Neural progenitor cell (in vitro differentiated cells): Measurements from ENCODE around the gene STX1A. TPM values are rescaled to one million over a fixed set of nuclear protein-coding genes. Genes with fewer than 3 reads are reported as not detected.

Source experiments
- DNase-seq: peaks from one replicate; pipeline ENCODE4 v3.0.0-alpha.2; 2016; ENCODE audit warnings: low spot score
- H2AFZ ChIP-seq: fragments of 200-600 bp; sonication (generic); replicated peaks from 2 replicates; pipeline ENCODE4 v1.6.1; 2016; ENCODE audit warnings: antibody characterized with exemption
- H3F3A ChIP-seq: fragments of 200-600 bp; sonication (generic); 2 replicates; pipeline ENCODE4 v1.6.1; 2016; ENCODE audit warnings: antibody characterized with exemption, low read depth
- H3K27ac ChIP-seq: fragments of 200-600 bp; sonication (generic); 2 replicates; pipeline ENCODE4 v1.5.1; 2016; ENCODE audit warnings: mild to moderate bottlenecking
- H3K27me3 ChIP-seq: fragments of 200-600 bp; sonication (generic); 2 replicates; pipeline ENCODE4 v1.6.1; 2016; ENCODE audit warnings: mild to moderate bottlenecking, moderate library complexity
- H3K36me3 ChIP-seq: fragments of 200-600 bp; sonication (generic); 2 replicates; pipeline ENCODE4 v1.5.1; 2016
- H3K4me1 ChIP-seq: fragments of 200-600 bp; sonication (generic); 2 replicates; pipeline ENCODE4 v1.6.1; 2016; ENCODE audit warnings: mixed run types
- H3K4me2 ChIP-seq: fragments of 200-600 bp; sonication (generic); 2 replicates; pipeline ENCODE4 v1.6.1; 2016
- H3K4me3 ChIP-seq: fragments of 200-600 bp; sonication (generic); 2 replicates; pipeline ENCODE4 v1.5.1; 2016
- H3K79me2 ChIP-seq: fragments of 200-600 bp; sonication (generic); 2 replicates; pipeline ENCODE4 v1.6.1; 2016; ENCODE audit warnings: low read depth
- H3K9ac ChIP-seq: fragments of 200-600 bp; sonication (generic); 2 replicates; pipeline ENCODE4 v1.6.1; 2016
- H3K9me3 ChIP-seq: fragments of 200-600 bp; sonication (generic); 2 replicates; pipeline ENCODE4 v1.5.1; 2016; ENCODE audit warnings: low read depth
- H4K20me1 ChIP-seq: fragments of 200-600 bp; sonication (generic); 2 replicates; pipeline ENCODE4 v1.6.1; 2016; ENCODE audit warnings: low read depth
- H3K27ac Mint-ChIP-seq: 3 replicates; pipeline ENCODE4 v1.8.0; 2021; ENCODE audit warnings: mixed read lengths
- H3K27me3 Mint-ChIP-seq: 2 replicates; pipeline ENCODE4 v1.8.0; 2022; ENCODE audit warnings: low read depth, mild to moderate bottlenecking, inconsistent platforms, moderate library complexity, mixed read lengths; ENCODE audit not compliant: insufficient read depth
- H3K36me3 Mint-ChIP-seq: 3 replicates; pipeline ENCODE4 v1.8.0; 2021; ENCODE audit warnings: mixed read lengths
- H3K4me1 Mint-ChIP-seq: 3 replicates; pipeline ENCODE4 v1.8.0; 2021; ENCODE audit warnings: mixed read lengths
- H3K4me3 Mint-ChIP-seq: 3 replicates; pipeline ENCODE4 v1.8.0; 2021; ENCODE audit warnings: mild to moderate bottlenecking, moderate library complexity, mixed read lengths
- H3K9me3 Mint-ChIP-seq: 3 replicates; pipeline ENCODE4 v1.8.0; 2020; ENCODE audit warnings: mixed read lengths
- EZH2 ChIP-seq: fragments of 200-600 bp; sonication (generic); IDR thresholded peaks from 2 replicates; pipeline ENCODE4 v1.6.1; 2017; ENCODE audit warnings: antibody characterized with exemption, mild to moderate bottlenecking, moderate library complexity
- EZH2phosphoT487 ChIP-seq: fragments of 200-600 bp; sonication (generic); IDR thresholded peaks from 2 replicates; pipeline ENCODE4 v1.6.1; 2017; ENCODE audit warnings: antibody characterized with exemption
- total RNA-seq: library from RNA; depleted of rRNA; stranded (reverse); fragments of >200 nt; gene quantifications from 2 replicates; pipeline ENCODE4 v1.2.3, GENCODE V29; 2015; ENCODE audit warnings: low replicate concordance
- TF ChIP-seq, protein P1 (sequence below): fragments of 200-600 bp; sonication (generic); IDR thresholded peaks from 2 replicates; pipeline ENCODE4 v1.5.1; 2017; ENCODE audit warnings: antibody characterized with exemption, mild to moderate bottlenecking

STX1A gene
- total RNA-seq, 1 donor from 2014 or later: 21.9 TPM

DNA sequence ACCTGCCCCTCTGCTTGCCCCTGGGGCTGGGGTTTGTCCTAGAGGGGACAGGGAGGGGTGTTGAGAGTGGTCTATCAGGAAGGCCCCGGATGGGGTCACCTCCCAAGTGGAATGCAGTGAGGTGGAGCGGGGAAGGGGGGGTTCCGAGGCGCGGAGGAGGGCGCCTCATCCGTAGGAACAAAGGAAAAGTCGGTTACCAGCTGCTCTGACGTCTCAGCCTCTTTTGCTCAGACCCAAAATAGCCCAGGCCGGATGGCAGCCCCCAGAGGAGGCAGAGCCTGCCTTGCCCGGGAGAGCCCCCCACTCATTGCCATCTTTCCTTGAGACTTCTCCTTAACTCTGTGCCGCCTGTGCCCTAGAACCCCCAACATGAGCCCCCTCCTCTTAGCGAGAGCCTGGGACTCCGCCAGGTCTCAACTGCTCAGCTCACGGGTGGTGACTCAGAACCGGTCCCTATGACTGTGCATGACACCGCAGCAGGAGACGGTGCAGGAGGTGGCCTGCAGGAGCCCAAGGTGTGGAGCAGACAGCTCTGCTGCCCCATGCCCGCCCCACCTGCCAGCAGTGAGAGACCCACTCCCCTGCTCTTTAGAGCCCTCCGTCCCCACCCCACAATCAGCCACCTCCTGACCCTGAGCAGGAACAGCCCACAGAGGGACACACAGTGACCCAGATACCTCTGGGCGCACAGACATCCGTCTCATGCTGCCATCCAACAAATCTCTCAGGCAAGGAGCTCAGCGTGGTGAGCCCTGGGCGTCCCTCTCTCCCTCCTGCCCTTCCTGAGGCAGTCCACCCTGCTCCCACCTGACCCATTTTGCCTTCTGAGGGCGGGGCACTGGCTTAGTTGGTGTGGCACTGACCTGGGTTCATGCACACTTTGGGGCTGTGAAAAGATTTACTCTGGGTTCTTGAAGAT lies 13.1 kb downstream of the STX1A start:
- H3K36me3 Mint-ChIP-seq: peaks cover 10% of the 10 kb centered on the region
- Histone ChIP-seq H2AFZ (no peak overlapping the region), H3K9me3 (no peaks in the 10 kb centered on the region), H3K4me1 (peaks cover 9% of the 10 kb centered on the region), H4K20me1 (peaks cover 30% of the 10 kb centered on the region), H3F3A (peaks cover 16% of the 10 kb centered on the region), H3K27ac (no peak overlapping the region), H3K36me3 (no peaks in the 10 kb centered on the region), H3K4me2 (no peak overlapping the region), H3K4me3 (no peak overlapping the region), H3K27me3 (no peaks in the 10 kb centered on the region), H3K79me2 (no peaks in the 10 kb centered on the region), H3K9ac (no peak overlapping the region)
- peaks cover 4% of the 10 kb centered on the region for H3K27me3 Mint-ChIP-seq
- TF ChIP-seq, protein P1, sequence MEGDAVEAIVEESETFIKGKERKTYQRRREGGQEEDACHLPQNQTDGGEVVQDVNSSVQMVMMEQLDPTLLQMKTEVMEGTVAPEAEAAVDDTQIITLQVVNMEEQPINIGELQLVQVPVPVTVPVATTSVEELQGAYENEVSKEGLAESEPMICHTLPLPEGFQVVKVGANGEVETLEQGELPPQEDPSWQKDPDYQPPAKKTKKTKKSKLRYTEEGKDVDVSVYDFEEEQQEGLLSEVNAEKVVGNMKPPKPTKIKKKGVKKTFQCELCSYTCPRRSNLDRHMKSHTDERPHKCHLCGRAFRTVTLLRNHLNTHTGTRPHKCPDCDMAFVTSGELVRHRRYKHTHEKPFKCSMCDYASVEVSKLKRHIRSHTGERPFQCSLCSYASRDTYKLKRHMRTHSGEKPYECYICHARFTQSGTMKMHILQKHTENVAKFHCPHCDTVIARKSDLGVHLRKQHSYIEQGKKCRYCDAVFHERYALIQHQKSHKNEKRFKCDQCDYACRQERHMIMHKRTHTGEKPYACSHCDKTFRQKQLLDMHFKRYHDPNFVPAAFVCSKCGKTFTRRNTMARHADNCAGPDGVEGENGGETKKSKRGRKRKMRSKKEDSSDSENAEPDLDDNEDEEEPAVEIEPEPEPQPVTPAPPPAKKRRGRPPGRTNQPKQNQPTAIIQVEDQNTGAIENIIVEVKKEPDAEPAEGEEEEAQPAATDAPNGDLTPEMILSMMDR: no peak
- no peak for TF ChIP-seq EZH2
- TF ChIP-seq EZH2phosphoT487: no peak
- DNase-seq: no peak
- no peak overlapping the region for H3K4me3 Mint-ChIP-seq
- H3K9me3 Mint-ChIP-seq: no peaks in the 10 kb centered on the region
- H3K4me1 Mint-ChIP-seq: peaks cover 19% of the 10 kb centered on the region
- H3K27ac Mint-ChIP-seq: peak overlapping the region; percentile 53

DNA sequence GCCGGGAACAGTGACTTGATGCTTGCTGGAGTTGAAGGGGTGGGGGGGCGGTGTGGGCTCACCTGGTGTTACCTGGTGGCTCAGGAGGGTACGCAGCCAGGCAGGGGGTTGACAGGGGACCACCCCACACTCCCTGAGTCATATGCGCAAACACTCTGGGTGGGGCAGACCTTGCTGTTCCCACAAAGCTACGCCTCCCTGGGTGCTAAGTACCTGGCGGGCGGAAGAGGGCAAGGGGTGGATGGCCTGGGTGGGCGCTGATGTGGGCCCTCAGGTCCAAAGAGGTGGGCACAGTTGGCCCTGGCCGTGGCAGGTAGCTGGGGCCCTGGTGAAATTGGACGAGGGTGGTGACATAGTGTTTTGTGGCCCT lies 13.9 kb downstream of the STX1A start:
- Histone ChIP-seq H3K27me3 (no peaks in the 10 kb centered on the region), H3K4me1 (peaks cover 9% of the 10 kb centered on the region), H3K79me2 (no peaks in the 10 kb centered on the region), H4K20me1 (peaks cover 29% of the 10 kb centered on the region), H3K9ac (no peak overlapping the region), H3F3A (peaks cover 16% of the 10 kb centered on the region), H3K4me2 (no peak overlapping the region), H3K4me3 (no peak overlapping the region), H3K9me3 (no peaks in the 10 kb centered on the region), H3K36me3 (no peaks in the 10 kb centered on the region), H3K27ac (no peak overlapping the region), H2AFZ (no peak overlapping the region)
- DNase-seq: no peak
- no peak overlapping the region for H3K4me3 Mint-ChIP-seq
- no peak overlapping the region for H3K27ac Mint-ChIP-seq
- no peaks in the 10 kb centered on the region for H3K9me3 Mint-ChIP-seq
- H3K27me3 Mint-ChIP-seq: peaks cover 4% of the 10 kb centered on the region
- H3K4me1 Mint-ChIP-seq: peaks cover 19% of the 10 kb centered on the region
- H3K36me3 Mint-ChIP-seq: peaks cover 10% of the 10 kb centered on the region
- TF ChIP-seq EZH2phosphoT487 (no peak), EZH2 (no peak)
- TF ChIP-seq, protein P1: no peak

DNA sequence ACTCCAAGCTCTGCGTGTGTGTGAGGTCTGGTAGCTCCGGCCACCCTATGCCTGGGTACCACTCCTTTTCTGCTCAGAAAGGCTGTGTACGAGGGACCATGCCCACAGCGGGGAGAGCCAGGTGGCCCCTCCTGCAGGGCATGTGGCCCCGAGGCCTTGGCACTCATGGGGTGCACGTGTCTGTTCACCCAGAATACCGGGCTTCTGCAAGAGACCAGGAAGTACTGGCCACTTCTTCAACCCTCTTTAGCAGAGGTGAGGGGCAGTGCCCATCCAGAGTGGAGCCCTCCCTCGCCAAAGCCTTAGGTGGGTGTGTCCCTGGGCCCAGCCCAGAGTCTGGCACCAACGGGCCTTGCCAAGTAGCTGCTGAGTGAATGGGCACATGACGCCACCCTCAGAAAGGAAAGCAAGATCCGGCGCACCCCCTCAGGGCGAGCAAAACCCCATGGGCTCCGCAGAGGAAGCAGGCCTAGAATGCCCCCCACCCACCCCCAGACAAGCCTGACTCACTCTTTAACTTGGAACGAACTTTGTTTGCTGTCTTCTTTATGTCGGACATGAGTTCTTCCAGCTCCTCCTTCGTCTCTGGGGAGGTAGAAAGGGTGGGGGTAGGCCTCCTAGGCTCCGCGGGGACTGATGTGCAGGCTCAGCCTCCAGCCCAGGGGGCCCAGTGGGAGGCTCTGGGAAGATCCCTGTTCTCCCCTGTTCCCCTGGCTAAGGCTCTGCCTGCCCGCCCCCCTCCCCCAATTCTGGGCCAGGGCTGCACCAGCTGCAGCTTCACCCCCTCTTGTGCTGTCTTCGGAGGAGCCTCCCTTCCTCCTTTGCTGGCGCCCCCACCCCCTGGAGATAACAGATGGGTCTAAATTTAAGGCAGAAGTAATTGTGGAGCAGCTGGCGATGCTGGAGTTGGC lies 14.6 kb downstream of the STX1A start:
- Mint-ChIP-seq H3K9me3 (no peaks in the 10 kb centered on the region), H3K4me1 (peaks cover 19% of the 10 kb centered on the region), H3K27me3 (peaks cover 4% of the 10 kb centered on the region), H3K4me3 (no peak overlapping the region), H3K27ac (no peak overlapping the region), H3K36me3 (peaks cover 10% of the 10 kb centered on the region)
- H3F3A ChIP-seq: peaks cover 16% of the 10 kb centered on the region
- no peaks in the 10 kb centered on the region for H3K79me2 ChIP-seq
- H3K4me1 ChIP-seq: peaks cover 9% of the 10 kb centered on the region
- H2AFZ ChIP-seq: no peak overlapping the region
- H3K27ac ChIP-seq: no peak overlapping the region
- peak overlapping the region; percentile 63 for H3K4me2 ChIP-seq
- no peak overlapping the region for H3K4me3 ChIP-seq
- no peaks in the 10 kb centered on the region for H3K36me3 ChIP-seq
- peaks cover 25% of the 10 kb centered on the region for H4K20me1 ChIP-seq
- no peak overlapping the region for H3K9ac ChIP-seq
- no peak for TF ChIP-seq EZH2phosphoT487
- TF ChIP-seq, protein P1: no peak
- TF ChIP-seq EZH2: no peak
- no peaks in the 10 kb centered on the region for H3K27me3 ChIP-seq
- H3K9me3 ChIP-seq: no peaks in the 10 kb centered on the region
- DNase-seq: no peak
